Measurements from ENCODE around the gene IFI35. TPM values are rescaled to one million over a fixed set of nuclear protein-coding genes. Genes with fewer than 3 reads are reported as not detected.
"Not testable (repeated sequence)": the region's sequence is repeated elsewhere in the genome, so short reads cannot be mapped to it uniquely, and the experiment has no call there.

The IFI35 gene
- total RNA-seq (ENCODE audit: insufficient read depth, low replicate concordance) = 1.4 TPM

- peak; percentile 87 for DNase-seq (ENCODE audit: low spot score)
Observed at GRCh38 chr17:43006639-43007551, at the start of gene IFI35. TSS of gene IFI35 (plus strand) at chr17:43006784. CDS start at chr17:43006948, 164 bp downstream.

GRCh38 chr17:42964161-42964932, 42.2 kb upstream of the IFI35 start, which contains the start of gene AARSD1:
TSS of gene AARSD1 (minus strand) at chr17:42964454. CDS start at chr17:42964440, 14 bp downstream.
- DNase-seq (ENCODE audit: low spot score) = peak; percentile 97

DNA sequence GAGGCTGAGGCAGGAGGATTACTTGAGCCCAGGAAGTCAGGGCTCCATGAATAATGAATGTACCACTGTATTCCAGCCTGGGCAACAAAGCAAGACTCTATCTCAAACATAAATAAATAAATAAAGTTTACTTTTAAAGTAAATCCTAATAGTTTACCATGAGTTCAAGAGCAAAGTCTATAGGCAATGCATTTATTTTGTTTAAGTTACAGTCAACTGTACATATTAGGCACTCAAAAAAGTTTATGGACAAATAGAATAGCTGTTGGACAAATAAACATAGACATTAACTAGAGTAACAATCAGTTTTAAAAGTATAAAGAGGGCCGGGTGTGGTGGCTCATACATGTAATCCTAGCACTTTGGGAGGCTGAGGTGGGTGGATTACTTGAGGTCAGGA, 38.7 kb upstream of the IFI35 start:
- no peak for DNase-seq (ENCODE audit: low spot score)

DNA sequence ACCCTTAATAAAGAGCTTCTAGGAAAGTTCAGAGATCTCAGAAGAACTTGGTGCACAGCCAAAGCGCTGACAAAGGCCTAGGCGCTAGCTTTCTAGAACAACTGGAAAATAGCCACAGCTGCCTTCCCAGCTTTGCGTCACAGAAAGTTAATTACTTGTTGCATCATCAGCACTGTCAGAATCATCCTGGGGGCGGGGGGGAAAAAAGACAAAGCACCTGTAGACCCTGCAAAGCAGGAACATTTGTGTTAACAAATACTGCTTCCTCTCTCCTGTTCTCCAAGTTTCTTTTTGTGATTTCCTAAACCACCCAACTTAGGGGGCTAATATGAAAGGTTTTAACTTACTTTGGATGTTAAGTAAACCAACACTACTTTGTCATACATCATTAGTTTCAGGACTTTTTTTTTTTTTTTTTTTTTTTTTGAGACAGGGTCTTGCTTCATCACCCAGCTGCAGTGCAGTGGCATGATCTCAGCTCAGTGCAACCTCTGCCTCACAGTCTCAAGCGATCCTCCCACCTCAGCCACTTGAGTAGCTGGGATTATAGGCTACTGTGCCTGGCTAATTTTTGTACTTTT, 37.5 kb upstream of the IFI35 start:
- DNase-seq (ENCODE audit: low spot score) = no peak

DNA sequence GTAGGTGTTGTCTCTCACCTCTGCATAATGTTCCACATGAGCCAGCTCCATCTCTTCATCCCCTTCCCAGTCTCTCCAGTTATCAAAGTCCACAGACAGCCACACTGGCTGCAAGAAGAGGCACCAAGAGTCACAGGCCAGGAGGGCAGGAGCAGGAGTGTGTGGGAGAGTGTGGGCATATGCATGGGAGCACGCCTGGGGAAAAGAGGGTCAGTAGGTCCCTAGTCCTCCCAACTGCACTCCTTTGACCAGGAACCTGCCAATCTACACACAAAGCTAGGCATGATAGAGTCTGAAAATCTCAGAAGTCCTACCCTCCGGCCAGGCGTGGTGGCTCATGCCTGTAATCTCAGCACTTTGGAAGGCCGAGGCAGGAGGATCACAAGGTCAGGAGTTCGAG, 35.0 kb upstream of the IFI35 start:
- no peak for DNase-seq (ENCODE audit: low spot score)

DNA sequence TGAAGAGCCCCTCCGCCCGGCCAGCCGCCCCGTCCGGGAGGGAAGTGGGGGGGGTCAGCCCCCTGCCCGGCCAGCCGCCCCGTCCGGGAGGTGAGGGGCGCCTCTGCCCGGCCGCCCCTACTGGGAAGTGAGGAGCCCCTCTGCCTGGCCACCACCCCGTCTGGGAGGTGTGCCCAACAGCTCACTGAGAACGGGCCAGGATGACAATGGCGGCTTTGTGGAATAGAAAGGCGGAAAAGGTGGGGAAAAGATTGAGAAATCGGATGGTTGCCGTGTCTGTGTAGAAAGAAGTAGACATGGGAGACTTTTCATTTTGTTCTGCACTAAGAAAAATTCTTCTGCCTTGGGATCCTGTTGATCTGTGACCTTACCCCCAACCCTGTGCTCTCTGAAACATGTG, 33.3 kb upstream of the IFI35 start:
- DNase-seq (ENCODE audit: low spot score) = not testable (repeated sequence)

DNA sequence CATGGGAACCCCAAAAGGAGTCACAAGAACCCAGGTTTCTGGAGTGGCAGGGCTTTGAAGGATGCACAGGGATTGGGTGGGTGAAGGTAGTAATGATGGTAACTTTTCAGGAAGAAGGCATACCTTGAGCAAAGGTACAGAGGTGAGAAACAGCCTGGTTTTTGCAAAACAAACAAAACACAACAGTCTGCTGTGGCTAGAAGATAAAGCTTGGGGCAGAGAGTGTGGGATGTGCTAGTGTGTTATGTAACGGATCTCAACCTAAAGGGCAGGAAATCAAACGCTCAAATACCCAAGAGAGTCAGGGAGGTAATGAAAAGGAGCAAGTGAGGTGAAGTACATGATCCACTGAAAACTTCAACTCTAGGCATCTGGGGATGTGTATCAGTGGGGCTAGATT, 31.3 kb upstream of the IFI35 start:
- no peak for DNase-seq (ENCODE audit: low spot score)

GRCh38 chr17:42975701-42976100, 30.9 kb upstream of the IFI35 start:
- not testable (repeated sequence) for DNase-seq (ENCODE audit: low spot score)

DNA sequence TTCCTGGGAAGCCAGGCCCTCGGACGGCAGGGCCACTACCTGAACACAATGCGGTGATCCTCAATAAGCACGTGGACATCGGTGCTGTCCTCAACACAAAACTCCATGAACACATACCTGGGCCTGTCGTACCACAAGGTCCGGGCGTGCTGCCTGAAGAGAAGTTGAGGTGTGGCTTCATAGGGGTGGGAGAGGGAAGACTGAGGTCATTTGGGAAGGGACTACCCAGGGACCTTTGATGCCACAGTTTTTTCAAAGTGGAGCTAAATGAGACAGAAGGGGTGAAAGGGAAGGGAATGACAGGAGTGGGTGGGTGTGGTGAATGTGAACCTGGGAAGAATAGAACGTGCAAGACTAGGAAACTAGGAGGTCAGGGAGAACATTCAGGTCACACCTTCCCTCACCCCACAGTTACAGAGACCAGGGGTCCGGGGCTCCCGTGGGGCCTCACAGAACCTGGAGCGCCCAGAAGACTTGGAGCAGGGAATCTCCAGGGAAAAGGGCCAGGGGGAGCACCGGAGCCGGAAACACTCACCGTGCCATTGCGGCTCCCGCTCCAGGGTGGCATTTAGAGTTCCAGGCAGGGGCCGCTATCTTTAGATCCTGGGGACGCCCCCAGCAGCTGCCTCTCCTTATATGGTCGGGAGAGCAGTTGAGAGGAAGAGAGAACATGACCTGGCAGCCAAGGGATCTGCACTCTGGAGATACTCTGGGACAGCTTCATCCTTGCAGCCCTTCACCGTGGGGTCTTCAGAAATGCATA, 26.9 kb upstream of the IFI35 start, which contains the start of gene PTGES3L:
Gene PTGES3L (minus strand): TSS at position 570 of the 763 bp plus-strand sequence. CDS start 27 bp downstream, at position 543.
- DNase-seq (ENCODE audit: low spot score) = peak; percentile 62

DNA sequence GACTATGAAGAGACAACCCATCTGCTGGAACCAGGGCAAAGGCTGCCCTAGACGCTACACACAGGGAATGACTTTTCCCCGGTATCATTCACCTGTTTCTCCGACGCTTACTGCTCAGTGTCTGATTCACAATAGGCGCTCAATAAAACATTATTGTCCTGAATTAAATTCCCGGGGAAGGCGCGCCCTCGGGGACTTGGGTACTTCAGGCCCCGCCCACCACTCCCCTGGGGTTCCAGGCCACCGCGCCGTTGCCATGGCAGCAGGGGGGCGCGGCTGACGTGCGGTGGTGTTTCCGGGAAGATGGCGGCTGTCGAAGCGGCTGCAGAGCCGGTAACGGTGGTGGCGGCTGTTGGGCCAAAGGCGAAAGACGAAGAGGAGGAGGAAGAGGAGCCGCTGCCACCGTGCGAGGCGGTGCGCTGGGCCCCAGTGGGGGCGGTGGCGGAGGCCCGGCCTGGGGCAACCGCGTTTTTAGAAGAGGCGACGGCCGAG, 26.3 kb upstream of the IFI35 start, which contains the start of gene RUNDC1:
Gene RUNDC1 (plus strand): TSS at position 292 of the 492 bp plus-strand sequence. CDS start 12 bp downstream, at position 304.
- peak; percentile 93 for DNase-seq (ENCODE audit: low spot score)

- no peak for DNase-seq (ENCODE audit: low spot score)
Observed at GRCh38 chr17:42980766-42981397, 25.7 kb upstream of the IFI35 start.

GRCh38 chr17:42982266-42982665, 24.3 kb upstream of the IFI35 start:
- no peak for DNase-seq (ENCODE audit: low spot score)

GRCh38 chr17:42985225-42985624, 21.4 kb upstream of the IFI35 start:
- peak; percentile 28 for DNase-seq (ENCODE audit: low spot score)

DNA sequence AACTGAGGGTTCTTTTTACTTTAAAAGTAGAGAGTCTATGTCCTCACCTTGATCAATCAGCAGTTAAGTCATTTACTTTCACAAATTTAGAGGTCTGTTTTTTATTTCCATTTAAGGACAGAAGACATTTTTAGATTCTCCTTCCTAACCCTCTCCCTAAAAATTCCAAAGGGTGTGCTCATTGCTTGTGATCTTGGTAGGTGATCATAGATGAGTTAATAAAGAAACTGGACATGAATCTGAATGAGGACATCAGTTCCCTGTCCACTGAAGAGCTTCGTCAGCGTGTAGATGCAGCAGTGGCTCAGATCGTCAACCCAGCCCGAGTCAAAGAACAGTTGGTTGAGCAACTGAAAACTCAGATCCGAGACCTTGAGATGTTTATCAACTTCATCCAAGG, 17.4 kb upstream of the IFI35 start:
- DNase-seq (ENCODE audit: low spot score) = no peak

DNA sequence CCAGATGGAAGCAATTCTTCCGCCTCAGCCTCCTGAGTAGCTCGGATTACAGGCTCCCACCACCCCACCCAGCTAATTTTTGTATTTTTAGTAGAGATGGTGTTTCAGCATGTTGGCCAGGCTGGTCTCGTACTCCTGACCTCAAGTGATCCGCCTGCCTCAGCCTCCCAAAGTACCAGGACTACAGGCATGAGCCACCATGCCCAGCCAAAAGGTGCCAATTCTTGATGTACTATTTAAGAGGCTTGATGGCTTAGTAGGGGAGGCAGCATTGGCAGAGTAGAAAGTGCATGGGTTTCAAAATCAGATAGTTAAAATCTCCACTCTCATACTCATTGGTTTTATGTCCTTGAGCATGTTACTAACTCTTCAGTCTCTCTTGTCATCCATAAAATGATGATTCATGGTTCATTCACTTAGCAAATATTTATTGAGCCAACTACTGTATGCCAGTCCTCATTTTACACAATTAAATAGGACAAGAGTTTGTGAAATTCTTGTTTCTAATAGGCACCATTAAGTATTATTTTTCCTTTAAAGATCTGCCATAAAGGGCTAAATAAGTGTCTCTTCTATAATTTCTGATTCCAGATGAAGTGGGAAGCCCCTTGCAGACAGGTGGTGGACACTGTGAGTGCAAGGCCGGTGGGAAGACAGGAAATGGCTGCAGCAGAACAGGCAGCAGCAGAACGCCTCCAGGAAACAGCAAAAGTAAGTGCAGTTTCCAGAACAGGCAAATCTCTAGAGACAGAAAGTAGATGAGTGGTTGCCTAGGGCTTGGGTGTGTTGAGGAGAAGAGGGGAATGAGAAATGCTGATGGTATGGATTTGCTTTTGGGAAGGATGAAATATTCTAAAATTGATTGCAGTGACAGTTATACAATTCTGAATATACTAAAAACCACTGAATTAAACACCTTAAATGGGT, 16.6 kb upstream of the IFI35 start:
- no peak for DNase-seq (ENCODE audit: low spot score)

- no peak for DNase-seq (ENCODE audit: low spot score)
Observed at GRCh38 chr17:42991471-42991870, 15.1 kb upstream of the IFI35 start.

- no peak for DNase-seq (ENCODE audit: low spot score)
Observed at GRCh38 chr17:42992872-42993271, 13.7 kb upstream of the IFI35 start.

DNA sequence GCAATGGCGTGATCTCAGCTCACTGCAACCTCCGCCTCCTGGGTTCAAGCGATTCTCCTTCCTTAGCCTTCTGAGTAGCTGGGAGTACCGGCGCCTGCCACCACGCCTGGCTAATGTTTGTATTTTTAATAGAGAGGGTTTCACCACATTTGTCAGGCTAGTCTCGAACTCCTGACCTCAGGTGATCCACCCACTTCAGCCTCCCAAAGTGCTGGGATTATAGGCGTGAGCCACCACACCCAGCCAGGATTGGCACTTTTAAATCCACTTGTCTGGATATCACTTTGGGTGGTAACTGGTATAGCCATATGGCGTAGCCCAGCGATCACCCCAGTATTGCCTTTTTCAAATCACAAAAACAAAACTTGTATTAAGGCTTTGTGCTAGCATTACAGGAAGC, 12.7 kb upstream of the IFI35 start:
- DNase-seq (ENCODE audit: low spot score) = not testable (repeated sequence)

- DNase-seq (ENCODE audit: low spot score) = no peak
Observed at GRCh38 chr17:42997390-42997983, 9.1 kb upstream of the IFI35 start.

Data from umbilical cord (tissue), 2 donors.